CD14-positive monocyte (primary cell): Measurements from ENCODE around the gene TBXAS1. TPM values are rescaled to one million over a fixed set of nuclear protein-coding genes. Genes with fewer than 3 reads are reported as not detected.

Source experiments
- DNase-seq, 3 donors: peaks; one replicate each; pipeline ENCODE4 v3.0.0-alpha.2; 2011 to 2022
- H2AFZ ChIP-seq: 2 replicates; pipeline ENCODE4 v1.6.0; 2012; ENCODE audit warnings: mild to moderate bottlenecking, low read depth, low read length, inconsistent platforms; ENCODE audit not compliant: insufficient read depth, poor library complexity, severe bottlenecking
- H3K27ac ChIP-seq, 2 donors: 1 replicate in 1 of 2; 2 replicates in 1 of 2; pipeline ENCODE4 v1.5.1; 2012 to 2013; ENCODE audit warnings: low read length in 2 of 2, control low read depth in 1 of 2, inconsistent platforms in 1 of 2, low read depth in 1 of 2, mild to moderate bottlenecking in 1 of 2
- H3K27me3 ChIP-seq, 2 donors: one replicate each; pipeline versions ENCODE4 v1.6.0 to v1.6.1; 2011 to 2013; ENCODE audit warnings: low read length in 2 of 2; ENCODE audit not compliant: control insufficient read depth in 2 of 2, insufficient read depth in 2 of 2
- H3K36me3 ChIP-seq, 2 donors: replicated peaks in 1 of 2; 1 replicate in 1 of 2; 2 replicates in 1 of 2; pipeline versions ENCODE4 v1.5.1 to v1.6.1; 2012 to 2013; ENCODE audit warnings: low read length in 2 of 2, control low read depth in 1 of 2, inconsistent platforms in 1 of 2, mild to moderate bottlenecking in 1 of 2; ENCODE audit not compliant: insufficient read depth in 2 of 2, control insufficient read depth in 1 of 2
- H3K4me1 ChIP-seq, 2 donors: 1 replicate in 1 of 2; 2 replicates in 1 of 2; pipeline versions ENCODE4 v1.5.1 to v1.6.1; 2012 to 2013; ENCODE audit warnings: low read length in 2 of 2, control low read depth in 1 of 2, inconsistent platforms in 1 of 2, mild to moderate bottlenecking in 1 of 2, moderate library complexity in 1 of 2; ENCODE audit not compliant: insufficient read depth in 2 of 2, control insufficient read depth in 1 of 2
- H3K4me2 ChIP-seq: replicated peaks from 2 replicates; pipeline ENCODE3; 2012; ENCODE audit warnings: low read length, moderate library complexity, mild to moderate bottlenecking; ENCODE audit not compliant: poor library complexity, severe bottlenecking; ENCODE audit errors: extremely low read depth
- H3K4me3 ChIP-seq, 3 experiments: fragments of 200-600 bp in 1 of 3; sonication (generic) in 1 of 3; replicated peaks in 1 of 3; 1 replicate in 2 of 3; 2 replicates in 1 of 3; pipeline ENCODE4 v1.5.1; 2011 to 2013; ENCODE audit warnings: low read length in 3 of 3, mild to moderate bottlenecking in 3 of 3, control low read depth in 2 of 3, low read depth in 2 of 3, inconsistent platforms in 1 of 3, moderate library complexity in 1 of 3
- H3K79me2 ChIP-seq: 2 replicates; pipeline ENCODE4 v1.6.0; 2012; ENCODE audit warnings: mild to moderate bottlenecking, control low read depth, inconsistent platforms, low read length, moderate library complexity; ENCODE audit not compliant: insufficient read depth
- H3K9ac ChIP-seq: 2 replicates; pipeline ENCODE4 v1.6.0; 2017; ENCODE audit warnings: low read length, mild to moderate bottlenecking; ENCODE audit not compliant: insufficient read depth, poor library complexity, severe bottlenecking
- H3K9me3 ChIP-seq, 2 donors: replicated peaks in 1 of 2; 1 replicate in 1 of 2; 2 replicates in 1 of 2; pipeline versions ENCODE4 v1.5.1 to v1.6.1; 2012 to 2013; ENCODE audit warnings: low read length in 2 of 2, control low read depth in 1 of 2; ENCODE audit not compliant: control insufficient read depth in 1 of 2, insufficient read depth in 1 of 2
- H4K20me1 ChIP-seq: 2 replicates; pipeline ENCODE4 v1.6.0; 2012; ENCODE audit warnings: mild to moderate bottlenecking, low read length, control low read depth, moderate library complexity; ENCODE audit not compliant: insufficient read depth
- H3K27ac Mint-ChIP-seq, 7 donors: one replicate each; pipeline ENCODE4 v1.8.0; 2020; ENCODE audit warnings: mild to moderate bottlenecking in 7 of 7, mixed read lengths in 7 of 7, moderate library complexity in 6 of 7, inconsistent platforms in 2 of 7
- H3K27me3 Mint-ChIP-seq, 3 donors: one replicate each; pipeline ENCODE4 v1.8.0; 2021 to 2022; ENCODE audit warnings: low read depth in 3 of 3, mild to moderate bottlenecking in 3 of 3, mixed read lengths in 3 of 3, moderate library complexity in 3 of 3, inconsistent platforms in 1 of 3
- H3K36me3 Mint-ChIP-seq, 2 donors: one replicate each; pipeline ENCODE4 v1.8.0; 2020; ENCODE audit warnings: mixed read lengths in 2 of 2, inconsistent platforms in 1 of 2, mild to moderate bottlenecking in 1 of 2
- H3K4me1 Mint-ChIP-seq: one replicate; pipeline ENCODE4 v1.8.0; 2020; ENCODE audit warnings: mild to moderate bottlenecking, mixed read lengths
- H3K4me3 Mint-ChIP-seq, 2 donors: one replicate each; pipeline ENCODE4 v1.8.0; 2020; ENCODE audit warnings: mild to moderate bottlenecking in 2 of 2, mixed read lengths in 2 of 2, moderate library complexity in 1 of 2
- H3K9me3 Mint-ChIP-seq, 7 donors: one replicate each; pipeline ENCODE4 v1.8.0; 2020 to 2022; ENCODE audit warnings: mixed read lengths in 7 of 7, mild to moderate bottlenecking in 6 of 7, moderate library complexity in 6 of 7, inconsistent platforms in 2 of 7
- WGBS: methylation state at CpG from one replicate; pipeline ENCODE4 v1.1.5; 2013; ENCODE audit warnings: missing lambda C conversion rate; ENCODE audit not compliant: insufficient coverage; 5-methylcytosine and 5-hydroxymethylcytosine counted together
- intact Hi-C, 2 donors: fragments of 100-400 bp; cut with micrococcal nuclease; formaldehyde crosslinking; loops; one replicate each; pipeline versions ENCODE4 v1.15.0 to v1.15.1; 2023
- polyA plus RNA-seq, 3 donors: library from polyadenylated mRNA; depleted of rRNA in 1 of 3; unstranded in 2 of 3; stranded (reverse) in 1 of 3; fragments of 300-500 nt in 2 of 3; fragments of >200 nt in 1 of 3; fragmentation: Illumina TruSeq in 2 of 3; gene quantifications; 1 replicate in 2 of 3; 2 replicates in 1 of 3; pipeline ENCODE4 v1.2.3, GENCODE V29; 2012 to 2021
- TF ChIP-seq, protein P1 (sequence below): fragments of 200-600 bp; IDR thresholded peaks from one replicate; pipeline ENCODE4 v1.8.0; 2022; ENCODE audit warnings: antibody characterized with exemption, mild to moderate bottlenecking

The TBXAS1 gene
- polyA plus RNA-seq, 3 donors = 289 to 335 (median 298) TPM

DNA sequence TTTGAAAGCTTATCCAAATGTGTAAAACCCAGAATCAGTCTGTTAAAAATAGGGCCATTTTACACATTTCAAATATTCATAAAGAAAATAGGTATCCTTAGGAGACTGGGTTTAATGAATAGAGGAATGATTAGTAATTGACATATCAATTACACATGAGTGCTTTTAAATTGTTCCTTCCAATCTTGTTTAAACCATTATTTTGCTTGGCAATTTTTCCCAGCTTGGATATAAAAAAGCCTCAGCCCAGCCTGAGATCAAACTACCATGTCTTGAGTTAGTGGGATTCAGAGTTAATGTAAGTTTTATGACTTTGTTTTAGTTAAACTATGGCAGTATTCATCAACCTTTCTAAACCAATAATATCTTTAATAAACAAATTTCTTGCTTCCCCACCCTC, 205.4 kb downstream of the TBXAS1 start:
- TF ChIP-seq, protein P1, sequence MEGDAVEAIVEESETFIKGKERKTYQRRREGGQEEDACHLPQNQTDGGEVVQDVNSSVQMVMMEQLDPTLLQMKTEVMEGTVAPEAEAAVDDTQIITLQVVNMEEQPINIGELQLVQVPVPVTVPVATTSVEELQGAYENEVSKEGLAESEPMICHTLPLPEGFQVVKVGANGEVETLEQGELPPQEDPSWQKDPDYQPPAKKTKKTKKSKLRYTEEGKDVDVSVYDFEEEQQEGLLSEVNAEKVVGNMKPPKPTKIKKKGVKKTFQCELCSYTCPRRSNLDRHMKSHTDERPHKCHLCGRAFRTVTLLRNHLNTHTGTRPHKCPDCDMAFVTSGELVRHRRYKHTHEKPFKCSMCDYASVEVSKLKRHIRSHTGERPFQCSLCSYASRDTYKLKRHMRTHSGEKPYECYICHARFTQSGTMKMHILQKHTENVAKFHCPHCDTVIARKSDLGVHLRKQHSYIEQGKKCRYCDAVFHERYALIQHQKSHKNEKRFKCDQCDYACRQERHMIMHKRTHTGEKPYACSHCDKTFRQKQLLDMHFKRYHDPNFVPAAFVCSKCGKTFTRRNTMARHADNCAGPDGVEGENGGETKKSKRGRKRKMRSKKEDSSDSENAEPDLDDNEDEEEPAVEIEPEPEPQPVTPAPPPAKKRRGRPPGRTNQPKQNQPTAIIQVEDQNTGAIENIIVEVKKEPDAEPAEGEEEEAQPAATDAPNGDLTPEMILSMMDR = no peak
- Histone ChIP-seq H3K27me3 (no peaks in the 10 kb centered on the region), H3K79me2 (no peaks in the 10 kb centered on the region), H3K36me3 (peaks cover 32 to 76% of the 10 kb centered on the region in 2 donors), H2AFZ (no peak overlapping the region), H3K9me3 (no peaks in the 10 kb centered on the region), H4K20me1 (peaks cover 52% of the 10 kb centered on the region), H3K9ac (no peak overlapping the region), H3K4me3 (no peak overlapping the region), H3K4me1 (peaks cover 17 to 24% of the 10 kb centered on the region in 2 donors), H3K27ac (no peak overlapping the region), H3K4me2 (no peak overlapping the region)
- H3K4me3 Mint-ChIP-seq = no peak overlapping the region
- H3K9me3 Mint-ChIP-seq = peaks cover 0 to 4% (median 0%) of the 10 kb centered on the region in 7 donors
- no peak overlapping the region for H3K27ac Mint-ChIP-seq
- DNase-seq = no peak
- intact Hi-C loops = no loop called here
- H3K4me1 Mint-ChIP-seq = peaks cover 25% of the 10 kb centered on the region
- H3K27me3 Mint-ChIP-seq = peaks cover 0 to 7% (median 0%) of the 10 kb centered on the region in 3 donors
- H3K36me3 Mint-ChIP-seq = peaks cover 82 to 94% of the 10 kb centered on the region in 2 donors

DNA sequence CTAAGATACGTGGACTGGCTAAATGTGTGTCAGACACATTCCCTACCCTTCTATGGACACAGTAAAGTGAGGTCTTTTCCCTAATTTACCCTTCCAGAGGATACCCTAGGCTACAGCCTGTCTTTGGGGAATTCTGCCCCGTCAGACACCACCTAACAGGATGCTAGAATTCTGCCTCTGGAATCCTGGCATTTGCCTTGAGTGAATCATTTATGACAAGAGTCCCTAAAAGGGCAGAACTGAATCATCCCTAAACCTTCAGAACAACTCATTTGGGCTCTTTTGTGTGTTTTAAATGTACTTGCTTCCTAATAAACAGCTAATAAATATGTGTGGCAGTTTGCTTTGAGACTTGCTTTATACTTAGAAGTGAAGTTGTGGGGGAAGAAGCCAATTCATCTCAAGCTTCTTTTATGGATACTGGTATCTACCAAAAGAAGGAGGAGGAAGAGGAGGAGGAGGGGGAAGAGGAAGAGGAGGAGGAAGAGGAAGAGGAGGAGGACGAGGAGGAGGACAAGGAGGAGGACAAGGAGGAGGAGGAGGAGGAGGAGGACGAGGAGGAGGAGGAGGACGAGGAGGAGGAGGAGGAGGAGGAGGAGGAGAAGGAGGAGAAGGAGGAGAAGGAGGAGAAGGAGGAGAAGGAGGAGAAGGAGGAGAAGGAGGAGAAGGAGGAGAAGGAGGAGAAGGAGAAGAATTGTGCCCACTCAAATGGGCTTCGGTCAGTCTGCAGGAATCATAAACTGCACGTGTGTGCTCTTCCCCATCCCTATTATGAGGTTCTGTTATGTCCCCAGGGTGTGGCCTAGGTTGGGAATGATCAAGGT, 206.5 kb downstream of the TBXAS1 start:
- intact Hi-C loops = no loop called here
- no peak overlapping the region for H2AFZ ChIP-seq
- H3K4me1 ChIP-seq = peaks cover 17 to 24% of the 10 kb centered on the region in 2 donors
- H3K9ac ChIP-seq = no peak overlapping the region
- H3K4me3 ChIP-seq = no peak overlapping the region
- H4K20me1 ChIP-seq = peaks cover 58% of the 10 kb centered on the region
- peak overlapping the region in 1 of 7 donors; percentile 57 for H3K27ac Mint-ChIP-seq
- peaks cover 83 to 96% of the 10 kb centered on the region in 2 donors for H3K36me3 Mint-ChIP-seq
- no peak for DNase-seq
- H3K27me3 ChIP-seq = no peaks in the 10 kb centered on the region
- no peak overlapping the region for H3K4me3 Mint-ChIP-seq
- TF ChIP-seq, protein P1 = no peak
- peaks cover 44 to 81% of the 10 kb centered on the region in 2 donors for H3K36me3 ChIP-seq
- H3K27ac ChIP-seq = no peak overlapping the region
- H3K27me3 Mint-ChIP-seq = peaks cover 0 to 8% (median 0%) of the 10 kb centered on the region in 3 donors
- H3K9me3 ChIP-seq = no peaks in the 10 kb centered on the region
- 100% methylated on average over 1 of the region's 7 CpGs for WGBS
- no peak overlapping the region for H3K4me2 ChIP-seq
- no peaks in the 10 kb centered on the region for H3K79me2 ChIP-seq
- peaks cover 25% of the 10 kb centered on the region for H3K4me1 Mint-ChIP-seq
- peaks cover 0 to 4% (median 0%) of the 10 kb centered on the region in 7 donors for H3K9me3 Mint-ChIP-seq
